ENCODE data around the gene ARMH4.

Gene ARMH4

GRCh38 chr14:58096731-58097130 lies 55.3 kb downstream of the ARMH4 start:
- no peak for DNase-seq

- no peak for DNase-seq
Measured at GRCh38 chr14:58091883-58092630, 60.0 kb downstream of the ARMH4 start.

- no peak for DNase-seq
Measured at GRCh38 chr14:58089612-58090011, 62.4 kb downstream of the ARMH4 start.

- no peak for DNase-seq
Measured at GRCh38 chr14:58088961-58089360, 63.1 kb downstream of the ARMH4 start.

GRCh38 chr14:58085877-58086276 lies 66.1 kb downstream of the ARMH4 start:
- no peak for DNase-seq

- no peak for DNase-seq
Measured at GRCh38 chr14:58082491-58083098, 69.4 kb downstream of the ARMH4 start.

GRCh38 chr14:58082011-58082410 lies 70.0 kb downstream of the ARMH4 start:
- no peak for DNase-seq

GRCh38 chr14:58078471-58078870 lies 73.5 kb downstream of the ARMH4 start:
- no peak for DNase-seq

GRCh38 chr14:58078068-58078467 lies 73.9 kb downstream of the ARMH4 start:
- DNase-seq, result no peak

GRCh38 chr14:58077621-58078020 lies 74.4 kb downstream of the ARMH4 start:
- DNase-seq, result no peak

- DNase-seq, result no peak
Measured at GRCh38 chr14:58073516-58073915, 78.5 kb downstream of the ARMH4 start.

- DNase-seq, result no peak
Measured at GRCh38 chr14:58072288-58073071, 79.5 kb downstream of the ARMH4 start.

- DNase-seq, result no peak
Measured at GRCh38 chr14:58071341-58071740, 80.7 kb downstream of the ARMH4 start.

GRCh38 chr14:58068306-58068705 lies 83.7 kb downstream of the ARMH4 start:
- DNase-seq, result no peak

- DNase-seq, result no peak
Measured at GRCh38 chr14:58066115-58066514, 85.9 kb downstream of the ARMH4 start.

GRCh38 chr14:58061581-58061980 lies 90.4 kb downstream of the ARMH4 start:
- no peak for DNase-seq

- DNase-seq, result no peak
Measured at GRCh38 chr14:58060898-58061297, 91.1 kb downstream of the ARMH4 start.

- no peak for DNase-seq
Measured at GRCh38 chr14:58060077-58060476, 91.9 kb downstream of the ARMH4 start.

GRCh38 chr14:58059126-58059525 lies 92.9 kb downstream of the ARMH4 start:
- DNase-seq, result no peak

- DNase-seq, result no peak
Measured at GRCh38 chr14:58055497-58056010, 96.5 kb downstream of the ARMH4 start.

GRCh38 chr14:58054100-58054499 lies 97.9 kb downstream of the ARMH4 start:
- DNase-seq, result no peak

- no peak for DNase-seq
Measured at GRCh38 chr14:58048219-58048618, 103.8 kb downstream of the ARMH4 start.

- DNase-seq, result no peak
Measured at GRCh38 chr14:58027904-58028303, 124.1 kb downstream of the ARMH4 start.

- DNase-seq, result no peak
Measured at GRCh38 chr14:58026967-58027366, 125.0 kb downstream of the ARMH4 start.

Data from activated CD8-positive, alpha-beta memory T cell treated with anti-CD3 and anti-CD28 coated beads, Interleukin-2, amount 50 U/mL, for 48 hours (primary cell).